HL-60 (cell line): ENCODE results near the gene TIGD1.

Experiments used
- POLR2AphosphoS5 ChIP-seq: IDR thresholded peaks from 2 replicates; pipeline ENCODE4 v1.6.1; 2012; ENCODE audit warnings: low read depth
- REST ChIP-seq: IDR thresholded peaks from 2 replicates; pipeline ENCODE4 v1.6.1; 2012; ENCODE audit warnings: low read depth; ENCODE audit not compliant: insufficient replicate concordance
- TF ChIP-seq, protein P1 (sequence below): IDR thresholded peaks from one replicate; pipeline ENCODE4 v1.5.1; 2011; ENCODE audit warnings: low read length, control low read depth, inconsistent platforms; ENCODE audit not compliant: insufficient read depth

- TF ChIP-seq, protein P1, sequence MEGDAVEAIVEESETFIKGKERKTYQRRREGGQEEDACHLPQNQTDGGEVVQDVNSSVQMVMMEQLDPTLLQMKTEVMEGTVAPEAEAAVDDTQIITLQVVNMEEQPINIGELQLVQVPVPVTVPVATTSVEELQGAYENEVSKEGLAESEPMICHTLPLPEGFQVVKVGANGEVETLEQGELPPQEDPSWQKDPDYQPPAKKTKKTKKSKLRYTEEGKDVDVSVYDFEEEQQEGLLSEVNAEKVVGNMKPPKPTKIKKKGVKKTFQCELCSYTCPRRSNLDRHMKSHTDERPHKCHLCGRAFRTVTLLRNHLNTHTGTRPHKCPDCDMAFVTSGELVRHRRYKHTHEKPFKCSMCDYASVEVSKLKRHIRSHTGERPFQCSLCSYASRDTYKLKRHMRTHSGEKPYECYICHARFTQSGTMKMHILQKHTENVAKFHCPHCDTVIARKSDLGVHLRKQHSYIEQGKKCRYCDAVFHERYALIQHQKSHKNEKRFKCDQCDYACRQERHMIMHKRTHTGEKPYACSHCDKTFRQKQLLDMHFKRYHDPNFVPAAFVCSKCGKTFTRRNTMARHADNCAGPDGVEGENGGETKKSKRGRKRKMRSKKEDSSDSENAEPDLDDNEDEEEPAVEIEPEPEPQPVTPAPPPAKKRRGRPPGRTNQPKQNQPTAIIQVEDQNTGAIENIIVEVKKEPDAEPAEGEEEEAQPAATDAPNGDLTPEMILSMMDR = no peak
- TF ChIP-seq POLR2AphosphoS5 (0 out of 2 replicates have a peak, but pooled peaks have one; percentile 10), REST (no peak)
Observed at GRCh38 chr2:232544674-232545073, 5.7 kb downstream of the TIGD1 start.
